ENCODE data around the gene SVEP1. TPM values are rescaled to one million over a fixed set of nuclear protein-coding genes. Genes with fewer than 3 reads are reported as not detected.
"Not testable (repeated sequence)": the region's sequence is repeated elsewhere in the genome, so short reads cannot be mapped to it uniquely, and the experiment has no call there.

SVEP1 gene
- total RNA-seq: not detected

DNA sequence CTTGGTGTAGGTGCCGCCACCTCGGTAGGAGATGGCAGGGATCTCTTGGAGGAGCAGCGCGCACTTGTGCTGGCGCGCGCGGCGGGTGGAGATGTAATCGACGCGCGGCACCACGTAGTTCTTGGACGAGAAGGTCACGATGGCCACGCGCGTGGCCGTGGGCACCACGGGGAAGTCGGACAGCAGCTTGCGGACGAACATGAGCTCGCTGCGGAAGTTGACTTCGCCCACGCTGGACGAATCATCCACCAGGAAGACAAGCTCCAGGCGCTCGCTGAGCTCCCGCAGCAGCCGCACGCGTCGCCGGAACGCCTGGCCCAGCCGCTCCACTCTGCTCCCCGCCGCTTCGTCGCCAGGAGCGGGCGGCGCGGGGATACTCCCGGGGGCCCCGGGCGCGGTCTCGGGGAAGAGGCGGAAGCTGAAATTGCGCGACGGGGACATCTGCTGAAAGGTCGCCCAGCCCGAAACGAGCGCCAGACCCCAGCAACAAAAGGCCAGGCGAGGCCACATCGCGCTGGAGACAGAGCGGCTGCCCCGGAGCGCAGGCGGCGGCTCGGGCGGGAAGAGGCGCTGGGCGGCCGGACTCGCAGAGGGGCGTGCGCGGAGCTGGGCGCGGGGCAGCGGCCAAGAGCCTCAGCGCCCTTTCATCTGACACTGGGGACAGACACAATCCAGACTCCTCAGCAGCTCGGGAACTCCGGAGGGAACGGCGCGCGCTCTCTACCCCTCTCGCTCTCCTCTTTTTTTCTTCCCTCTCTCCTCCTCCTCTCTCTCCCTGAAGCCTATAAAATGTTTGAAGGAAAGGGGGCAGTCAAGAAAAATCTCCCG lies at the start of gene SVEP1:
Gene SVEP1 (minus strand): TSS at position 708 of the 828 bp plus-strand sequence. CDS start 198 bp downstream, at position 510.
- POLR2A ChIA-PET: no interaction called here
- CTCF ChIA-PET: no interaction called here

DNA sequence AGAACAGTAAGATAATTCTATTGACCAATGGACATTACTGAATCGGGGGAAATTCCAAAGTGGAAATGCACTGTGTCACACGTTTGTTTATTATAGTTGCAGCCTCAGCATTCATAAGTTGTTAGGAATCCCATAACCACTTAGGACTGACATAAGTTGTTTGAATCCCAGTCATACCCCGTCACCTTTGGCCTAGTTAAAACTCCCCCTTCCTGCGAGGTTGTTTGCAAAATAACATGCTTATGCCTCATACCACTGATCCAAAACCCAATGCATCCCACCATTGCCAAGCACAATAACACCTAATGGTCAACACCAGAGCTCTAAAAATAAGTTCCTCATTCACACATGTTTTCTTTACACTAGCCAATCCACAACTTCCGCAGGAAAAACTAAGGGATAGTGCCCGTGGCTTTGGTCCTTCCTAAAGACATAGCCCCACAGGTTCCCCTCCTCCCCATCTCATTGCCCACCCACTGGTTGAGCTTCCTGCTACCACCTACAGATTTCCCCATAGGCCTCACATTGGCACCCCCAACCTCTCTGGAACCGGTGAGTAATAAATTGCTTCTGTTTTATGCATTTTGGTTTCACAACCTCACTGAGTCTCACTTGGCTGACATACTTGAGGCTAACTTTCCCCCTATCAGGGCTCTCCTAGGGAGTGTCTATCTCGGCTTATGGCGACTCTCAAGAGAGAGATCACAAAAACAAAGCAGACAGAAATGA lies 46.7 kb upstream of the SVEP1 start:
- CTCF ChIA-PET: no interaction called here
- POLR2A ChIA-PET: interaction anchor here (0.6 kb wide), 1 partner anchor 370 kb away, joined by 3 read pairs; the partner anchor contains the start of gene TXN

DNA sequence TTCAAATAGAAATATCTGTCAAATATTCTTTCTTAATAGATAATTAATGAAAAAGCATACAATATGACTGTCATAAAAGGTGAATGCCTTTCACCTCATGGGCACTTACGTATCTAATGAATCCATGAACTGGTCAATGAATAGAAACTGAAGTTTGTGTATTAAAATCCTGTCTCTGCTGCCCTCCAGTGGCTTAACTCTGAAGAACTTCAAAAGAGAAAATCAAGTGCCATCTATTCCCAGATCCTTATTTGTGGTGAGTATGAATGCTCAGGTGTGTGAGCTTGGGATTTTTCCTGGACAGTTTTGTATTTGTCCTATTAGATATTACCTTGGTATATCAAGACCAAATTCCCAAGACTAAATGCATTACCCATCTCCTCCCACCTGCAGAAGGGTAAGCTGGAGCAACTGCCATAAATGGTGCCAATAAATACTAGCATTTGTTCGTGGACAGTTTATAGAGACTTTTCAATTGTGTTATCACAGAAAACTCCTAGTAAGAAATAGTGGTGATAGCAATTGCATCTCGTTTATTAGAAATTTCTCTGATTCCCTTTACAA lies 44.0 kb upstream of the SVEP1 start:
- ChIA-PET POLR2A (no interaction called here), CTCF (interaction anchor here (0.9 kb wide), 1 partner anchor 17 kb away, joined by 3 read pairs; no protein-coding TSS in a partner anchor)

DNA sequence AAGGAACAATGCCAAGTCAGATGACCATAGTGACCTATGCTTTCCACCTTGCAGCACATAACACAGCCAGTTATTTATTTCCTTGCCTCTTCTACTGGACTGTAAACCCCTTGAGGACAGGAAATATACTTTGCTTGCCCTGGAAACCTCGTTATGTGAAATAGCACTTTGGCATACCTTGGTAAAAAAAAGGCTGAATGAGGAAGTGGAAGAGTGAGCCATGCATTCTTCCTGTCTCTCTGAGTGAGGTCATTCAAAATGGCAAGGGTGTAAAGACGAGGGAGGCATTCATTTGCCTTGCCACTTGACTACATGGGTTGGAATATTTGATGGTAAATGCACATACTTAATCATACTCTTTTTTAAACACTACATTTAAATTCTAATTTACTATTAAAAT lies 42.8 kb upstream of the SVEP1 start:
- POLR2A ChIA-PET: no interaction called here
- CTCF ChIA-PET: no interaction called here

DNA sequence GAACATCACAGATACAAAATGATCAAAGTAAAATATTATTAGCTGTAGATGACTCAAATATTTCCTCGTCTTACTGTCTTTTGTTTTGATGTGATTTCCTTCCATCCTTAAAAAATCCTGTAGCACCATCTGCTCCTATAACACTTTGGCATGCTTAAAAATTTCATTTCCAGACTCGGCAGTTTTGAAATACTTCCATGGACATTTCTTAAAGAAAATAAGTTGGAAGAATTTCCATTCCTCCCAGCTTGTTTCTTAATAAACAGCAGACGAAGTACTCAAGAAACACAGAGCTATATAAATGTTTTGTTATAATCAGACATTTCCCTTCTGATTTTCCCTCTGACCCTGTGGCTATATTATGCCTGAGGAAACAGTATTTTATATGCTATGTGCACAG lies 41.2 kb upstream of the SVEP1 start:
- CTCF ChIA-PET: no interaction called here
- POLR2A ChIA-PET: no interaction called here

DNA sequence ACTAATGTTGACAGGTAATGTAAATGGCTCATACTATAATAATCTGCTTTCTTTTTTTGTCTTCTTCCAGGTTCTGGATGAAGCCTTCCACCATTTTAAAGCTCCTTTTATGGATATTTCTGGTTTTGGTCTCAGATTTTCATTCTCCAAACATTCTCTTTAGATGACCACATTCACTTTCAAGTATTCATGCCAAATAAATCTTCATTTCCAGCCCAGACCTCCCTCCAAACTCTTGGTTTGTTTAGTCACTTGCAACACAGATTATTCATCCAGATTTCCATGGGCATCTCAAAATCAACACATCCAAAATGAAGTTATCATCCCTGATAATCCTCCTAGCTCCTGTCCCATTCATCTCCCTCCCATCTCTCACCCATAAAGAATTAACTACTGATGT lies 40.3 kb upstream of the SVEP1 start:
- ChIA-PET POLR2A (no interaction called here), CTCF (no interaction called here)

DNA sequence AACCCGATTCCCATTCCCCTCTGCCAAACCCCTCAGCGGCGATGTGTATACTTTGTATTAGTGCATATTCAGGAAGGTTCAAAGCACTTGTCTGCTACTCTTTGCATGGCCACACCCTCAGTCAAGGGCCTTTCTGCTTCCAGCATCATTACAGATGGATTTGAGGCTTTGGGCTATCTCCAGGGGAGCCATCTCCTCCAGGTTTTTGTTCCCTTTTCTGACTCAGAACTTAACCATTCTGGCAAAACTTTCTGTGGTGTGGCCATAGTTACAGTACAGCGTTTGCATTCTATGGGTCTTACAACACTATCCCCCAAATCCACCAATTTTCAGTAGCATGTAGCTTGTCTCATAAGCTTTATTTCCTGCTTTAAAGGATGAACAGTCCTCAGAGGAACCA lies 36.0 kb upstream of the SVEP1 start:
- ChIA-PET CTCF (no interaction called here), POLR2A (no interaction called here)

DNA sequence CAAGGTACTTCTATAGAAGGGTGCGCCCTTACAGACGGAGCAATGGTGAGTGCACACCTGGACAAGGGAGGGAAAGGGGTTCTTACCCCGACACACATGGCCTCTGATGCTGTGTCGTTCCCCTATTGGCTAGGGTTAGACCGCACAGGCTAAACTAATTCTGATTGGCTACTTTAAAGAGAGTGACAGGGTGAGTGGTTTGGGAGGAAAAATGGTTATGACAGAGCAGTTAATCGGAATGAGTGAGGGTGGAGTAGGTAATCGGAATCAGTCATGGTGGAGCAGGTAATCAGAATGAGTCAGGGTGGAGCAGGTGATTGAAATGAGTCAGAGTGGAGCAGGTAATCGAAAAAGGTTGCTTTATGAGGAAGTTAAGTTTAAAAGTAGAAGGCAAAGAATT lies 35.0 kb upstream of the SVEP1 start:
- CTCF ChIA-PET, POLR2A ChIA-PET: not testable (repeated sequence)

DNA sequence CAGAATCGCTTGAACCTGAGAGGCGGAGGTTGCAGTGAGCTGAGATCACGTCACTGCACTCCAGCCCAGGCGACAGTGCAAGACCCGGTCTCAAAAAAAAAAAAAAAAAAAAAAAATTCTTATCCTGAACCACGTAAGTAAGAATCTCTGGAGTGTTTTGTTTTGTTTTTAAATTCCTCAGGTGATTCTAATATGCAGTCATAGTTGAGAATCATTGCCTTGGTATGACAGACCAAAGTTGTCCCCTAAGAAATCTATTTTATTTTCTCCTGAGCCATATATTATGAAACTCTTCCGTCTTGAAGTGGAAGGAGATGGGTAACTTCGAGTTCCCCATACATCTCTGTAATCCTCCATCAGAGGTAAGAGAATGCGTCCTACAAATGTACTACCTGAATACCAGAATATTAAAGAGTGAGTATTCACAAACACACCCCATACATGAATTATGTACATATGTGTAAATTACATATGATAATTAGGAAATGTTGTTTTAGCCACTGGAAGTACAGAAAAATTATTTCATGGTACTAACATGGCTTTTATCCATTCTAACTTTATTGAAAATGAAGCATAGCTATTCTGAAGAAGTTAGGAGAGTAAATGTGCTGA lies 26.7 kb upstream of the SVEP1 start:
- POLR2A ChIA-PET: no interaction called here

DNA sequence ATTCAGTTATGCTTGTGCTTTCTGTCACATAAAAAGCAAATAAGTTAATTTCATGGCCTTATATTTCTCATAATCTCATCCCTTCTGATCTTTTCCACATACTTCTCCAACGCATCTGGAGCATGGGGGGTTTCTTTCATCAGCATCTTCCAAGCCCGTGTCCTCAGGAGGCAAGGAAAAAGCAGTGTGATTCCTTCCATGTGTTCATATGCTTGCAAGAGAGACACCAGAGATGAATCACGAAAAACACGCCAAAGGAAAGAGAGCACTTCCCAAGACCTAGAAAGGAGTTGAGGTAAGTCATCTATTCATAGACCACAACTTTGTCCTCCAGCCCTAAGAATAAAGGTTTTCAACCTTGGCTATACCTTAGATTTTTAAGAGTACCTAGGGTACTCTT lies 26.0 kb upstream of the SVEP1 start:
- ChIA-PET CTCF (interaction anchor here (0.7 kb wide), 1 partner anchor 279 kb away, joined by 4 read pairs; no protein-coding TSS in a partner anchor), POLR2A (no interaction called here)

More for the DNA sequence above, 26.7 kb upstream of the SVEP1 start:
- CTCF ChIA-PET: interaction anchor here (0.7 kb wide), 1 partner anchor 279 kb away, joined by 4 read pairs; no protein-coding TSS in a partner anchor

DNA sequence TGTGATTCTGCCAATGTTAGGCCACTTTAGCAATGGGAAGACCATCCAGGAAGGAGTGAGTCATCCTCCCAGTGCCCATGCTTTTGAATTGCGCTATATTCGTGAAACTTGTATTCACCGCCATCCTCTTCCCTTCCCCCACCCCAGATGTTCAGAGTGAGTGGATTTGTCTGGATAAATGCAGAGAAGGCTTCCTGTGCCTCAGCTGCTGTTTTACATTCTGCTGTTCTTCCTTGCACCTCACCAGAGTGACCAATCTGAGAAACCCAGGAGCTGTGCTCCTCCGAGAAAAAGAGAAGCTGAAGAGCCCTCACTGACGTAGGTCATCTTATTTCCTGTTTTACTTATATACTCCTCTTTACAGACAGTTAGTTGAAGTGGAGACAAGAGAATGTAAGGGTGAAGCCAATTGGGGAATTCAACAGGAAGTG lies 24.6 kb upstream of the SVEP1 start:
- POLR2A ChIA-PET: no interaction called here
- CTCF ChIA-PET: no interaction called here

DNA sequence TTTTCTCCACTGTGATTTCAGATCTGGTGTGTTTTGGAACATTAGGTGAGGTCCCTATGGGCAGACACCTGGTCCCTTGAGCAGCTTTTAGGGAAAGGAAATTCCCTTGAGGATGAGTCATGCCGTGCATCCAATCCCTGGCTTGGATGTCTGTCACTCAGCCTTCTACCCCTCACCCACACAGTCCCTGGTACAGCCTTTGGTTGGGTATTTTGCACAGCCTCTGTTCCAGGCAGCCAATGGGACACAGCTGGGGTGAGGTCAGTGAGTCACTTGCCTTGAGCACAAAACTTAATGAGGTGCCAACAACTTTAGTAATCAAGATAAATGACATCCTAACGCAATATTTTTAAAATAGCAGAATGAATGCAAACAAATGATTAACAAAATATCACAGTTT lies 22.7 kb upstream of the SVEP1 start:
- ChIA-PET CTCF (no interaction called here), POLR2A (no interaction called here)

DNA sequence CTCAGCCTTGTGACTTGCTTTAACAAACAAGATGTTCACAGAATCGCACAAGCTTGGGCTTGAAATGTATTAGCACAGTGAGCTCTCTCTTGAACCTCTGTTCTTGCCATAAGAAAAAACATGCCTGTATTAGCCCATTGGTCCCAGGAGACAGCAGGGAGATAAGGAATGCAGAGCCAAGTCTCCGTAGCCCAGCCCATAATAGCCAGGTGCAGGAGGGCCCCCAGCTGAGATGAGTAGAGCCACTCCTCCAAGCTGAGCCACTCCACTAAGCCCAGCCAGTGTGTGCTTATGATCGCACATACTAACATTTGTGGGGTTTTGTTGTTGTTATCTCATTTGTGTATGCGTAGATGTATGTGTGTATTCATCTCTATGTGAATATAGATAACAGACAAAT lies 21.6 kb upstream of the SVEP1 start:
- ChIA-PET CTCF (no interaction called here), POLR2A (no interaction called here)

DNA sequence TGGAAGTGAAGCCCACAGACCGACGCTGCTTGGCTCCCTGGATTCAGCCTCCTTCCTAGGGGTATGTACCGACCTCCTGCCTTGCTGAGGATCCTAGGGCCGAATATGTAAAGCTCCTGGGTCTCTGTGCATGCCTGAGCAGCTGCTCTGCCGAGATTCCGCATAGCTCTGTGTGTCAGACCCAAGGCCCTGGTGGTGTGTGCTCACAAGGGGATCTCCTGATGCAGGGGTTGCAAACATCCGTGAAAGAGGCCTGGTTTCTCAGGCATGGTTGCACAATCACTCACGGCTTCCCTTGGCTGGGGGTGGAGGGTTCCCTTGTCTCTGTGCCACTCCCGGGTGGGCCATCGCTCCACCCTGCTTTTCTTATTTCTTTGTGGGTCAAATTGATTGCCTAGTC lies 19.9 kb upstream of the SVEP1 start:
- ChIA-PET POLR2A (no interaction called here), CTCF (no interaction called here)

DNA sequence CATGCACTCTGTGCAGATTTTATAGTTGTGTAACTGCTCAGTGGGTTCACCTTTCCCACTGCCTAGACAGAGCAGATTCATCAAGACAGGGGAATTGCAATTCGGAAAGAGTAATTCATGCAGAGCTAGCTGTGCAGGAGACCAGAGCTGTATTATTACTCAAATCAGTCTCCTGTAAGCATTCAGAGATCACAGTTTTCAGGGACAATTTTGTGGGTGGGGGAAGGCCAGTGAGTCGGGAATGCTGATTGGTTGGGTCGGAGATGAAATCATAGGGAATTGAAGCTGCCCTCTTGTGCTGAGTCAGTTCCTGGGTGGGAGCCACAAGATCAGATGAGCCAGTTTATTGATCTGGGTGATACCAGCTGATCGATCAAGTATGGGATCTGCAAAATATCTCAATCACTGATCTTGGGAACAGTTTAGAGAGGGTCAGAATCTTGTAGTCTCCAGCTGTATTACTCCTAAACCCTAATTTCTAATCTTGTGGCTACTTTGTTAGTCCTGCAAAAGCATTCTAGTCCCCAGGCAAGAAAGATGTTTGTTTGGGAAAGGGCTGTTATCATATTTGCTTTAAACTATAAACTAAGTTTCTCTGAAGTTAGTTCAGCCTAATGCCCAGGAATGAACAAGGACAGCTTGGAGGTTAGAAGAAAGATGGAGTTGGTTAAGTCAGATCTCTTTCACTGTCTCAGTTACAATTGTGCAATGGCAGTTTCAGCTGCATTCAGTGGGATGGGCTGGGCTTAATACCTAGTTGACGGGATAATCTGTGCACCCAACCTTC lies 12.7 kb upstream of the SVEP1 start:
- ChIA-PET POLR2A (no interaction called here), CTCF (no interaction called here)

DNA sequence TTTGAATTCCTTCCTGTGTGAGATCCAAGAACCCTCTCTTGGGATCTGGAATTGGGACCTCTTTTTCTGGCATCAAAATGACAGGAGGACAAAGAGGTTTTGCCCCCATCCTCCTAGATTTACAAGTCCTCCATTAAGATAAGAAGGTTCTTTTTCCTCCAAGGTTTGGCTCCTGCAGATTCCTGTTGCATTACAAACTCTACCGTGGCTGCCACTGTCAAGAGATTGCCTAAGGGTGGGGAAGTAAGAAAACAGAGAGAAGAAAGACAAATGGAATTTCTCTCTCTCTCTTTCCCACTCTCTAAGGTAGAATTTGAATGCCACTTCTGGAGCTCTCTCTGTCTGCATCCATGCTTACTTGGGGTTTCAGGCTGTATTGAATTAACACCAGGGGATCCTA lies 12.0 kb upstream of the SVEP1 start:
- ChIA-PET POLR2A (no interaction called here), CTCF (no interaction called here)

DNA sequence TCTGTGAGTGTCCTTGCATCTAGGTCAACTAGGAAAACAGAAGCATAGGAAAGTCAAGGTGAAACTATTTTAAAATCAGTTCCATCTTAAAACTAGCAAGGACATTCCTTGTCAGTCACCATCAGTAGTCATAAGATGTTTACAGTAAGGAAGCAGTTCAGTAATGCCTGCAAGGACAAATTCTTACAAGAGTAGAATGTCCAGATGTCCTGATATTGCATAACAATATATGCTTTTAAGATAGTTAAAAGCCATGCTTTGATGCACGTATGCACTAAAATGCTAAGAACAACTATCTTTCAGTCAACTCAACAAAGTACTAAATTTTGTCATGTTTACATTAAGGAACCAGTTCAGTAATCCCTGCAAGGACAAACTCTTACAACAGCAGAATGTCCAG lies 11.3 kb upstream of the SVEP1 start:
- CTCF ChIA-PET: no interaction called here
- POLR2A ChIA-PET: no interaction called here

DNA sequence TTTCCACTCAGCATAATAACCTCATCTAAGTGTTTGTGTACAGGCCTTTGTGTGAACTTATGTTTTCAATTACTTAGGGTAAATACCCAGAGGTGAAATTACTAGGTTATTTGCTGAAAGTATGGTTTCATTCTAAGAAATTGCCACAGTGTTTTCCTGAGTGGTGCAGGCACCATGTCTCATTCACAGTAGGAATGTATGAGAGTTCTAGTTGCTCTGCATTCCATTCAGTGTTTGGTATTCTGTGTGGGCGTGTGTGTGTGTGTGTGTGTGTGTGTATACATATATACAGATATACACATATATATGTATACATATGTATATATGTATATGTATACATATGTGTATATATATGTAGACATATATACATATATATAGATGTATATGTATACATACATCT lies 8.8 kb upstream of the SVEP1 start:
- POLR2A ChIA-PET: no interaction called here
- CTCF ChIA-PET: no interaction called here

DNA sequence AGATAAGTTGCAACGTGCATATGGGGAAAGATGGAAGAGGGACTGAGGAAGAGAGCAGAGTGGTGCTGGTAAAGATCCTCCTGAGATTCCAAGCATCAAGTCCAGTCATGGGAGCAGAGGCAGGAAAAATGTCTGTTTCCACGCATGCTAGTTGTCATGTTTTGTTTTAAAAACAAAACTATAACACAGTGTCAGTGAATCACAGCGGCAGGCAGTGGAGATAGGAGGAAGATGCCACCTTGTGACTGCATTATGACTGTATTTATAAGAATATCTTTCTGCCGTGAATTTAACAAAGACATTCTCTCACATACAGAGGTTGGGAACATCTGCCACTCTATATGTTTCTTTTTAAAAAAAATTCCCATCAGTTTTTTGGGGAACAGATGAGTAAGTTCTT lies 3.7 kb upstream of the SVEP1 start:
- POLR2A ChIA-PET: no interaction called here

DNA sequence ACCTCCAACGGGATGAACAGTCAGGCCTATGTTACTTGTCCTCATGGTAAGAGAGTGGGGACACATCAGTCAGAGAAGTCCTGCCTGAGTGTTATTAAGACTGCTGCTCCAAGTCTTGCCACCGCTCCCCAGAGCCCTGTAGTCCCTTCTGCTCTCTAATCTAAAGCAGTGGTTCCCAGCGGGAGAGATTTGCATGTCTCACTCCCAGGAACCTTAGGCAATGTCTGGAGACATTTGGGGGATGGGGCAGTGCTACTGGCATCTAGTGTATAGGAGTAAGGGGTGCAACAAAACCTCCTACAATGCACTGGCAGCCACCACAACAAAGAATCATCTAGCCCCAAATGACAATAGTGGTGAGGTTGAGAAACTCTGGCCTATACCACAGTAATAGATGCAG lies 2.6 kb upstream of the SVEP1 start:
- ChIA-PET CTCF (no interaction called here), POLR2A (no interaction called here)

More for the DNA sequence above, 3.7 kb upstream of the SVEP1 start:
- CTCF ChIA-PET: no interaction called here
